Measurements from ENCODE around the gene CAMK1D. TPM values are rescaled to one million over a fixed set of nuclear protein-coding genes. Genes with fewer than 3 reads are reported as not detected.
"Not testable (repeated sequence)": the region's sequence is repeated elsewhere in the genome, so short reads cannot be mapped to it uniquely, and the experiment has no call there.

CAMK1D gene
- total RNA-seq, 1 donor from 2014 or later, result 2.3 TPM

DNA sequence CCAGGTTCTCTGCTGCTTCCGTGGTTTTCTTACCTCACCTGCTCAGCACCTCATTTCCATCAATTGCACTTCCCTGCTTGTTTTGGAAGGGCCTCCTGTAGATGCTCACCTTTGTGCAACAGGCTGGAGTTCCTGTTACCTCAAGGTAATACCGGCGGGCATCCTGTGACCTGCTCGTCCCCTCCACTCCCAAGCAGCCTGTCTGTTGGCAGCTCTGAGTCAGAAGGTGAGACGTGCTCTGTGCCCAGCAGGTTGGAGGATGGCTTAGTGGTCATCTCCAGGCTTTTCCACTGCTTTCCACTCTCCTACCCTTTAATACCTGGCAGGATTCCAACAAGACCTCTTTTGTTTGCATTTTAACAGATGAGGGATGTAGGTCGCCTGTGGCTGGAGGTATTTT is 86.0 kb downstream of the CAMK1D start:
- Histone ChIP-seq H3K4me3 (ENCODE audit: low read depth, low read length) (no peak overlapping the region), H3K27me3 (ENCODE audit: control insufficient read depth, insufficient read depth, low read length) (no peaks in the 10 kb centered on the region), H3K36me3 (ENCODE audit: control insufficient read depth, insufficient read depth, low read length) (no peaks in the 10 kb centered on the region)
- DNase-seq (ENCODE audit: low read depth), result no peak
- no peak for TF ChIP-seq CTCF (IDR thresholded peaks at IDR 0.05; ENCODE audit: insufficient read depth, low read length, poor library complexity, severe bottlenecking)

DNA sequence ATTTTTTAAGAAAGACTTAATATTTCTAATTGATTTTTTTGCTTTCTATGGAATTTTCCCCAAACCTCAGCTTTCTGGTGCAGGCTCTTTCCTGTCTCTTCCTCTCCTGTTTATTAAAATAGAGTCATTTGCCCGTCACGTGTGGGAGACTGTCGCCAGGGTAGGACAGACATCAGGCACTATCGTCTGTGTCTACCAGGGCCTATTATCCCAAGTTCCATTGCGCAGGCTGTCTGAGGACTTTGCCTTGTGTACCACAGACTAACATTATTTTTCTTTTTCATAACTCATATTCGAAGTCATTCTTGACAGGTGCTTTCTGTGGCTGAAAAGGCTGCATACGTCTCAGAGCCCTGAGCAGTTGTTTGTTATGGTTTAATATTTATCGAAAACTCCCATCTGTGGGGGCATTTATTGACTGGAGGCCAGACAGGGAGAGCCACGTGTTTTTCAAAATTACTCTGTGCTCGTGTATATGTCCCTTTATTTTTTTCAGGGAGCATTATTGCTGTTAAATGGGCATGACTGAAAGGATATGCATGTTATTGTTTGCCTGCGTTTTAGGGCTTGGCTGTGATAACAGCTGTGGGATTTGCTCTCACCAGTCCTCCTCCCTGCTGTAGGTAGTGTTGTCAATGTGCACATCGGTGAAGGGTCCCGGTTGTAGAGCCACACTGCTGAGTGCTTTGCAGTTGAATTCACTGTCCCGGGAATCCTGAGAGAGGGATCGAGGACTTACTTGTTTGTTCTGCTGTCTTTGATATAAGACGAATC is 89.8 kb downstream of the CAMK1D start:
- DNase-seq (ENCODE audit: low read depth), result no peak

GRCh38 chr10:12439767-12440166 is 90.4 kb downstream of the CAMK1D start:
- not testable (repeated sequence) for H3K27me3 ChIP-seq (ENCODE audit: control insufficient read depth, insufficient read depth, low read length); H3K4me3 ChIP-seq (ENCODE audit: low read depth, low read length); H3K36me3 ChIP-seq (ENCODE audit: control insufficient read depth, insufficient read depth, low read length); DNase-seq (ENCODE audit: low read depth)

More for the DNA sequence above, 89.8 kb downstream of the CAMK1D start:
- TF ChIP-seq CTCF (IDR thresholded peaks at IDR 0.05; ENCODE audit: insufficient read depth, low read length, poor library complexity, severe bottlenecking), result no peak
- no peaks in the 10 kb centered on the region for H3K36me3 ChIP-seq (ENCODE audit: control insufficient read depth, insufficient read depth, low read length)
- no peak overlapping the region for H3K4me3 ChIP-seq (ENCODE audit: low read depth, low read length)
- no peaks in the 10 kb centered on the region for H3K27me3 ChIP-seq (ENCODE audit: control insufficient read depth, insufficient read depth, low read length)

DNA sequence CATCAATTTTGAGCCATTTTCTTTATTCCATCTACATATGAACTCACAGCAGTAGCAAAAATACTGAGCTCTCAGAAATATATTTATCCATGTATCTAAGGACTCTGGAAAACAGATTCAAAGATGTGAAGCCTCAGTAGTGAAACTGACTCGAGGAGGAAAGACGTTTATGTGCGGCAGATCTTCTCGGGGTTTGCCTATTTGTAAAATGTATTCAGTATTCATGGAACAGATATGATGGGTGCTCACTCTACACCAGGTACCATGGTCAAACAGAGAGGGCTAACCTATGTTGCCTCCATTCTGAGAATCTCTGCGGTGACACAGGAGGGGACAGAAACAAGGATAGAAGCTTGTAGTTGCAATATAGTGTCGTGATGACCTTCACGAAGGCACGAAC is 93.7 kb downstream of the CAMK1D start:
- H3K36me3 ChIP-seq (ENCODE audit: control insufficient read depth, insufficient read depth, low read length), result no peaks in the 10 kb centered on the region
- no peak for DNase-seq (ENCODE audit: low read depth)
- no peak for TF ChIP-seq CTCF (IDR thresholded peaks at IDR 0.05; ENCODE audit: insufficient read depth, low read length, poor library complexity, severe bottlenecking)
- H3K4me3 ChIP-seq (ENCODE audit: low read depth, low read length), result no peak overlapping the region
- no peaks in the 10 kb centered on the region for H3K27me3 ChIP-seq (ENCODE audit: control insufficient read depth, insufficient read depth, low read length)

GRCh38 chr10:12444981-12445700 is 95.8 kb downstream of the CAMK1D start:
- Histone ChIP-seq H3K4me3 (ENCODE audit: low read depth, low read length) (no peak overlapping the region), H3K36me3 (ENCODE audit: control insufficient read depth, insufficient read depth, low read length) (no peaks in the 10 kb centered on the region), H3K27me3 (ENCODE audit: control insufficient read depth, insufficient read depth, low read length) (no peaks in the 10 kb centered on the region)
- no peak for DNase-seq (ENCODE audit: low read depth)
- no peak for TF ChIP-seq CTCF (IDR thresholded peaks at IDR 0.05; ENCODE audit: insufficient read depth, low read length, poor library complexity, severe bottlenecking)

GRCh38 chr10:12445701-12446334 is 96.5 kb downstream of the CAMK1D start:
- no peak for TF ChIP-seq CTCF (IDR thresholded peaks at IDR 0.05; ENCODE audit: insufficient read depth, low read length, poor library complexity, severe bottlenecking)
- Histone ChIP-seq H3K4me3 (ENCODE audit: low read depth, low read length) (no peak overlapping the region), H3K36me3 (ENCODE audit: control insufficient read depth, insufficient read depth, low read length) (no peaks in the 10 kb centered on the region), H3K27me3 (ENCODE audit: control insufficient read depth, insufficient read depth, low read length) (no peaks in the 10 kb centered on the region)
- no peak for DNase-seq (ENCODE audit: low read depth)

Data from kidney epithelial cell (primary cell).